Gastrocnemius medialis (tissue), 4 donors: ENCODE results near the gene TFPI. TPM values are rescaled to one million over a fixed set of nuclear protein-coding genes. Genes with fewer than 3 reads are reported as not detected.
"Not testable (repeated sequence)": the region's sequence is repeated elsewhere in the genome, so short reads cannot be mapped to it uniquely, and the experiment has no call there.

ENCODE experiments used
- ATAC-seq, 2 donors: fragments of 150-250 bp; one replicate each; pipeline ENCODE4 v1.9.1; 2016
- DNase-seq, 2 donors: peaks; one replicate each; pipeline ENCODE4 v3.0.0-alpha.2; 2019
- H3K27ac ChIP-seq, 4 donors: fragments of 200-600 bp; sonication (generic); 1 replicate in 1 of 4; 2 replicates in 3 of 4; pipeline ENCODE4 v1.5.1; 2016 to 2018; ENCODE audit warnings: mild to moderate bottlenecking in 2 of 4, moderate library complexity in 1 of 4
- H3K27me3 ChIP-seq, 3 donors: fragments of 200-600 bp; sonication (generic) in 2 of 3; 1 replicate in 1 of 3; 2 replicates in 2 of 3; pipeline versions ENCODE4 v1.5.1 to v1.6.0; 2016 to 2019; ENCODE audit warnings: mild to moderate bottlenecking in 1 of 3, moderate library complexity in 1 of 3
- H3K36me3 ChIP-seq, 2 donors: fragments of 200-600 bp; sonication (generic) in 1 of 2; one replicate each; pipeline ENCODE4 v1.5.1; 2017 to 2018
- H3K4me1 ChIP-seq, 2 donors: fragments of 200-600 bp; sonication (generic) in 1 of 2; one replicate each; pipeline ENCODE4 v1.5.1; 2016 to 2017; ENCODE audit warnings: mild to moderate bottlenecking in 2 of 2
- H3K4me3 ChIP-seq, 4 donors: fragments of 200-600 bp; sonication (generic) in 3 of 4; 1 replicate in 1 of 4; 2 replicates in 3 of 4; pipeline ENCODE4 v1.5.1; 2016 to 2019; ENCODE audit warnings: mild to moderate bottlenecking in 2 of 4
- H3K9me3 ChIP-seq, 3 donors: fragments of 200-600 bp; sonication (generic) in 2 of 3; 1 replicate in 1 of 3; 2 replicates in 2 of 3; pipeline ENCODE4 v1.5.1; 2016 to 2019
- CTCF ChIP-seq, 5 experiments: fragments of 450-650 bp in 3 of 5; fragments of 200-600 bp in 2 of 5; sonication (generic) in 2 of 5; IDR thresholded peaks in 4 of 5; conservative IDR thresholded peaks in 1 of 5; 1 replicate in 4 of 5; 2 replicates in 1 of 5; pipeline ENCODE4 v1.5.1; 2016 to 2019; ENCODE audit warnings: antibody characterized with exemption in 5 of 5, mild to moderate bottlenecking in 3 of 5, moderate library complexity in 3 of 5
- POLR2A ChIP-seq, 2 donors: fragments of 450-650 bp; IDR thresholded peaks; one replicate each; pipeline ENCODE4 v1.6.1; 2017; ENCODE audit warnings: antibody characterized with exemption in 2 of 2, mild to moderate bottlenecking in 2 of 2, moderate library complexity in 2 of 2
- in situ Hi-C, 4 donors: fragments of 200-750 bp; cut with MboI; loops; one replicate each; pipeline versions ENCODE4 v1.15.0 to v1.8.0; 2017; ENCODE audit warnings: low sequenced_read_pairs in 4 of 4
- intact Hi-C: fragments of 100-400 bp; cut with DNase I; formaldehyde crosslinking; loops from one replicate; pipeline ENCODE4 v1.15.1; 2023; ENCODE audit warnings: low total_unique reads
- total RNA-seq, 4 donors: library from RNA; depleted of rRNA; stranded (reverse); fragments of >200 nt; gene quantifications; one replicate each; pipeline versions ENCODE4 v1.1.0 to v1.2.3, GENCODE V29; 2016

The TFPI gene
- total RNA-seq, 4 donors from 2014 or later: 30.7 to 91.5 (median 54.7) TPM

GRCh38 chr2:187573722-187574121 lies 19.5 kb upstream of the TFPI start:
- intact Hi-C loops (no loop called here), in situ Hi-C loops (no loop called here)
- TF ChIP-seq POLR2A (IDR thresholded peaks at IDR 0.05): no peak
- no peak for TF ChIP-seq CTCF (IDR thresholded peaks at IDR 0.05 in 4 of 5, conservative IDR thresholded peaks at IDR 0.05 in 1 of 5)
- Histone ChIP-seq H3K36me3 (no peaks in the 10 kb centered on the region), H3K27ac (no peak overlapping the region), H3K9me3 (no peaks in the 10 kb centered on the region), H3K27me3 (no peaks in the 10 kb centered on the region), H3K4me1 (no peaks in the 10 kb centered on the region), H3K4me3 (no peak overlapping the region)
- ATAC-seq (no peak), DNase-seq (no peak)

- H3K27ac ChIP-seq, DNase-seq, H3K27me3 ChIP-seq, intact Hi-C loops, H3K4me1 ChIP-seq, H3K36me3 ChIP-seq, in situ Hi-C loops, H3K9me3 ChIP-seq, H3K4me3 ChIP-seq, ATAC-seq: not testable (repeated sequence)
Observed at GRCh38 chr2:187571996-187572395, 17.8 kb upstream of the TFPI start.

GRCh38 chr2:187569571-187569970 lies 15.3 kb upstream of the TFPI start:
- no peak overlapping the region for H3K27ac ChIP-seq
- H3K9me3 ChIP-seq: no peaks in the 10 kb centered on the region
- in situ Hi-C loops (no loop called here), intact Hi-C loops (no loop called here)
- no peaks in the 10 kb centered on the region for H3K27me3 ChIP-seq
- no peak overlapping the region for H3K4me3 ChIP-seq
- no peaks in the 10 kb centered on the region for H3K4me1 ChIP-seq
- no peaks in the 10 kb centered on the region for H3K36me3 ChIP-seq
- DNase-seq (no peak), ATAC-seq (no peak)
- TF ChIP-seq CTCF (IDR thresholded peaks at IDR 0.05 in 4 of 5, conservative IDR thresholded peaks at IDR 0.05 in 1 of 5): no peak
- TF ChIP-seq POLR2A (IDR thresholded peaks at IDR 0.05): no peak

GRCh38 chr2:187569042-187569441 lies 14.8 kb upstream of the TFPI start:
- ATAC-seq (no peak), DNase-seq (no peak)
- Histone ChIP-seq H3K36me3 (no peaks in the 10 kb centered on the region), H3K27ac (no peak overlapping the region), H3K9me3 (no peaks in the 10 kb centered on the region), H3K4me3 (no peak overlapping the region), H3K4me1 (no peaks in the 10 kb centered on the region), H3K27me3 (no peaks in the 10 kb centered on the region)
- intact Hi-C loops (no loop called here), in situ Hi-C loops (no loop called here)
- TF ChIP-seq CTCF (IDR thresholded peaks at IDR 0.05 in 4 of 5, conservative IDR thresholded peaks at IDR 0.05 in 1 of 5) (no peak), POLR2A (IDR thresholded peaks at IDR 0.05) (no peak)

- Histone ChIP-seq H3K4me1 (no peaks in the 10 kb centered on the region), H3K27ac (no peak overlapping the region), H3K36me3 (no peaks in the 10 kb centered on the region), H3K9me3 (no peaks in the 10 kb centered on the region), H3K4me3 (no peak overlapping the region), H3K27me3 (no peaks in the 10 kb centered on the region)
- intact Hi-C loops (no loop called here), in situ Hi-C loops (no loop called here)
- DNase-seq (no peak), ATAC-seq (no peak)
- no peak for TF ChIP-seq CTCF (IDR thresholded peaks at IDR 0.05 in 4 of 5, conservative IDR thresholded peaks at IDR 0.05 in 1 of 5)
- no peak for TF ChIP-seq POLR2A (IDR thresholded peaks at IDR 0.05)
Observed at GRCh38 chr2:187567126-187567525, 12.9 kb upstream of the TFPI start.
